GM23338 (cell line): ENCODE data around the gene ASTN1. TPM values are rescaled to one million over a fixed set of nuclear protein-coding genes. Genes with fewer than 3 reads are reported as not detected.

Source experiments
- ATAC-seq: fragments of 200-7000 bp; cut with Tn5 transposase; 3 replicates; pipeline ENCODE4 v1.9.1; 2020
- DNase-seq: peaks from one replicate; pipeline ENCODE4 v3.0.0-alpha.2; 2015; ENCODE audit warnings: low spot score
- H2AFZ ChIP-seq: fragments of 200-600 bp; sonication (generic); 2 replicates; pipeline ENCODE4 v1.8.0; 2016; ENCODE audit warnings: antibody characterized with exemption, mild to moderate bottlenecking, moderate library complexity
- H3F3A ChIP-seq: fragments of 200-600 bp; sonication (generic); replicated peaks from 2 replicates; pipeline ENCODE4 v1.8.0; 2017; ENCODE audit warnings: antibody characterized with exemption, mixed run types, low read depth
- H3K27ac ChIP-seq: fragments of 200-600 bp; sonication (generic); 2 replicates; pipeline ENCODE4 v1.6.1; 2016; ENCODE audit warnings: low read depth
- H3K27me3 ChIP-seq: fragments of 200-600 bp; sonication (generic); 2 replicates; pipeline ENCODE4 v1.8.0; 2016; ENCODE audit warnings: mild to moderate bottlenecking, mixed run types, moderate library complexity; ENCODE audit not compliant: insufficient read depth
- H3K36me3 ChIP-seq: fragments of 200-600 bp; sonication (generic); 2 replicates; pipeline ENCODE4 v1.8.0; 2016; ENCODE audit warnings: mild to moderate bottlenecking; ENCODE audit not compliant: insufficient read depth
- H3K4me1 ChIP-seq: fragments of 200-600 bp; sonication (generic); 2 replicates; pipeline ENCODE4 v1.8.0; 2016; ENCODE audit warnings: mild to moderate bottlenecking, moderate library complexity; ENCODE audit not compliant: insufficient read depth
- H3K4me2 ChIP-seq: fragments of 200-600 bp; sonication (generic); 2 replicates; pipeline ENCODE4 v1.7.1; 2017; ENCODE audit warnings: mixed run types
- H3K4me3 ChIP-seq: fragments of 200-600 bp; sonication (generic); 2 replicates; pipeline ENCODE4 v1.6.1; 2016; ENCODE audit warnings: mixed run types
- H3K79me2 ChIP-seq: fragments of 200-600 bp; sonication (generic); replicated peaks from 2 replicates; pipeline ENCODE4 v1.8.0; 2017; ENCODE audit warnings: mild to moderate bottlenecking; ENCODE audit not compliant: insufficient read depth
- H3K9me2 ChIP-seq: fragments of 200-600 bp; sonication (generic); 2 replicates; pipeline ENCODE4 v1.8.0; 2017; ENCODE audit not compliant: insufficient read depth
- H4K20me1 ChIP-seq: fragments of 200-600 bp; sonication (generic); replicated peaks from 2 replicates; pipeline ENCODE4 v1.8.0; 2017; ENCODE audit warnings: mild to moderate bottlenecking; ENCODE audit not compliant: insufficient read depth
- H3K27ac Mint-ChIP-seq: 2 replicates; pipeline ENCODE4 v1.8.0; 2020; ENCODE audit warnings: inconsistent platforms, mild to moderate bottlenecking, moderate library complexity, mixed read lengths
- H3K27me3 Mint-ChIP-seq: 3 replicates; pipeline ENCODE4 v1.8.0; 2022; ENCODE audit warnings: low read depth, mild to moderate bottlenecking, moderate library complexity, mixed read lengths, inconsistent platforms; ENCODE audit not compliant: insufficient read depth, poor library complexity
- H3K36me3 Mint-ChIP-seq: 3 replicates; pipeline ENCODE4 v1.8.0; 2021; ENCODE audit warnings: low read depth, mild to moderate bottlenecking, inconsistent platforms, moderate library complexity, mixed read lengths
- H3K4me1 Mint-ChIP-seq: 3 replicates; pipeline ENCODE4 v1.8.0; 2020; ENCODE audit warnings: mild to moderate bottlenecking, inconsistent platforms, mixed read lengths
- H3K4me3 Mint-ChIP-seq: 3 replicates; pipeline ENCODE4 v1.8.0; 2021; ENCODE audit warnings: moderate library complexity, mild to moderate bottlenecking, inconsistent platforms, mixed read lengths
- H3K9me3 Mint-ChIP-seq: 3 replicates; pipeline ENCODE4 v1.8.0; 2020; ENCODE audit warnings: moderate library complexity, mild to moderate bottlenecking, inconsistent platforms, mixed read lengths
- CREB1 ChIP-seq: fragments of 250-450 bp; sonication (Bioruptor Pico); IDR thresholded peaks from 2 replicates; pipeline ENCODE4 v1.5.0; 2020; ENCODE audit warnings: low read depth, mild to moderate bottlenecking, moderate library complexity
- CTCF ChIP-seq, 2 experiments: fragments of 200-600 bp in 1 of 2; sonication (generic) in 1 of 2; conservative IDR thresholded peaks; 2 replicates each; pipeline versions ENCODE4 v1.5.1 to v1.6.1; 2016 to 2017; ENCODE audit warnings: antibody characterized with exemption in 2 of 2, low read depth in 2 of 2, mild to moderate bottlenecking in 2 of 2, moderate library complexity in 1 of 2
- ETS1 ChIP-seq: IDR thresholded peaks from 2 replicates; pipeline ENCODE4 v1.6.1; 2016; ENCODE audit warnings: antibody characterized with exemption
- EZH2 ChIP-seq: fragments of 200-600 bp; sonication (generic); IDR thresholded peaks from one replicate; pipeline ENCODE4 v1.8.0; 2017; ENCODE audit warnings: antibody characterized with exemption, mild to moderate bottlenecking, low read depth; ENCODE audit not compliant: unreplicated experiment
- EZH2phosphoT487 ChIP-seq: fragments of 200-600 bp; sonication (generic); IDR thresholded peaks from one replicate; pipeline ENCODE4 v1.8.1; 2018; ENCODE audit warnings: antibody characterized with exemption; ENCODE audit not compliant: unreplicated experiment
- JUNB ChIP-seq: IDR thresholded peaks from one replicate; pipeline ENCODE4 v1.6.1; 2016; ENCODE audit warnings: antibody characterized with exemption; ENCODE audit not compliant: unreplicated experiment
- NANOG ChIP-seq: IDR thresholded peaks from 2 replicates; pipeline ENCODE4 v1.6.1; 2016; ENCODE audit warnings: antibody characterized with exemption, borderline replicate concordance
- POLR2AphosphoS5 ChIP-seq: IDR thresholded peaks from 2 replicates; pipeline ENCODE4 v1.6.1; 2016; ENCODE audit warnings: antibody characterized with exemption, low read depth
- REST ChIP-seq: IDR thresholded peaks from one replicate; pipeline ENCODE4 v1.6.1; 2018; ENCODE audit warnings: antibody characterized with exemption; ENCODE audit not compliant: unreplicated experiment
- STAT1 ChIP-seq: IDR thresholded peaks from one replicate; pipeline ENCODE4 v1.6.1; 2016; ENCODE audit warnings: antibody characterized with exemption; ENCODE audit not compliant: unreplicated experiment
- ZNF114 ChIP-seq: fragments of 250-450 bp; sonication (Bioruptor Pico); IDR thresholded peaks from 2 replicates; pipeline ENCODE4 v1.5.0; 2020; ENCODE audit warnings: mild to moderate bottlenecking, moderate library complexity
- ZNF331 ChIP-seq: fragments of 250-450 bp; sonication (Bioruptor Pico); IDR thresholded peaks from 2 replicates; pipeline ENCODE4 v1.5.0; 2020; ENCODE audit warnings: low read depth, mild to moderate bottlenecking, moderate library complexity
- ZNF462 ChIP-seq: fragments of 250-450 bp; sonication (Bioruptor Pico); IDR thresholded peaks from 2 replicates; pipeline ENCODE4 v1.5.0; 2020; ENCODE audit warnings: mild to moderate bottlenecking, moderate library complexity
- polyA plus RNA-seq: library from polyadenylated mRNA; unstranded; fragments of >200 nt; fragmentation: Nextera tagmentation; extraction: Ambion mirVana; gene quantifications from 2 replicates; pipeline ENCODE4 v1.2.1, GENCODE V29; 2016
- total RNA-seq: library from RNA; depleted of rRNA; stranded (reverse); fragments of >200 nt; shearing (Covaris generic); gene quantifications from 2 replicates; pipeline ENCODE4 v1.2.3, GENCODE V29; 2014

Gene ASTN1
- total and polyA plus RNA-seq, 2 experiments from 2014 or later, result 2.0 to 5.2 TPM

- H3K4me3 Mint-ChIP-seq, result no peak overlapping the region
- no peak overlapping the region for H3K4me2 ChIP-seq
- H3K36me3 ChIP-seq, result no peaks in the 10 kb centered on the region
- H3K27me3 ChIP-seq, result no peaks in the 10 kb centered on the region
- H4K20me1 ChIP-seq, result no peaks in the 10 kb centered on the region
- DNase-seq (no peak), ATAC-seq (no peak)
- H3K27ac Mint-ChIP-seq, result no peak overlapping the region
- H3K9me3 Mint-ChIP-seq, result no peaks in the 10 kb centered on the region
- H3K4me1 Mint-ChIP-seq, result peaks cover 12% of the 10 kb centered on the region
- H3K27ac ChIP-seq, result no peak overlapping the region
- no peak overlapping the region for H2AFZ ChIP-seq
- H3K4me1 ChIP-seq, result 0 out of 2 replicates have a peak, but pooled peaks cover 7% of the 10 kb centered on the region
- H3K27me3 Mint-ChIP-seq, result no peaks in the 10 kb centered on the region
- no peaks in the 10 kb centered on the region; the same call in 2 of the 3 replicates for H3K36me3 Mint-ChIP-seq
- no peaks in the 10 kb centered on the region for H3F3A ChIP-seq
- H3K79me2 ChIP-seq, result no peaks in the 10 kb centered on the region
- TF ChIP-seq ETS1 (no peak), EZH2 (no peak), STAT1 (no peak), NANOG (no peak), REST (no peak), ZNF331 (CRISPR knock-in tag) (no peak), CTCF (conservative IDR thresholded peaks at IDR 0.05; ENCODE audit: low read depth in 2 of 2) (no peak), CREB1 (CRISPR knock-in tag) (no peak), JUNB (no peak), ZNF114 (CRISPR knock-in tag) (no peak), POLR2AphosphoS5 (no peak), ZNF462 (CRISPR knock-in tag) (no peak), EZH2phosphoT487 (no peak)
- no peak overlapping the region for H3K4me3 ChIP-seq
- H3K9me2 ChIP-seq, result 0 out of 2 replicates have a peak, but pooled peaks cover 5% of the 10 kb centered on the region
Observed at GRCh38 chr1:176925223-176925622, 239.3 kb downstream of the ASTN1 start.
